HepG2 (cell line): ENCODE data around the gene DDRGK1. TPM values are rescaled to one million over a fixed set of nuclear protein-coding genes. Genes with fewer than 3 reads are reported as not detected.

ENCODE experiments used
- AHR ChIP-seq: IDR thresholded peaks from 2 replicates; pipeline ENCODE4 v1.6.1; 2018; ENCODE audit warnings: missing genetic modification reagents, missing compliant biosample characterization
- ARNTL ChIP-seq: sonication (generic); formaldehyde crosslinking; IDR thresholded peaks from 2 replicates; pipeline ENCODE4 v1.4.0; 2020; ENCODE audit warnings: mild to moderate bottlenecking, missing genetic modification reagents
- GRHL1 ChIP-seq: sonication (generic); formaldehyde crosslinking; conservative IDR thresholded peaks from 2 replicates; pipeline ENCODE4 v1.8.0; 2022; ENCODE audit warnings: missing genetic modification reagents
- HOXD1 ChIP-seq: sonication (generic); formaldehyde crosslinking; IDR thresholded peaks from 2 replicates; pipeline ENCODE4 v1.5.0; 2020; ENCODE audit warnings: missing genetic modification reagents
- IKZF4 ChIP-seq: sonication (generic); formaldehyde crosslinking; IDR thresholded peaks from 2 replicates; pipeline ENCODE4 v1.5.1; 2020; ENCODE audit warnings: borderline replicate concordance, mild to moderate bottlenecking, low read depth, missing genetic modification reagents; ENCODE audit errors: not compliant biosample characterization
- PAWR ChIP-seq: sonication (generic); formaldehyde crosslinking; IDR thresholded peaks from 2 replicates; pipeline ENCODE4 v1.4.0; 2020; ENCODE audit warnings: missing genetic modification reagents, mild to moderate bottlenecking, borderline replicate concordance
- REPIN1 ChIP-seq: sonication (generic); formaldehyde crosslinking; IDR thresholded peaks from 2 replicates; pipeline ENCODE4 v1.8.0; 2022; ENCODE audit warnings: missing genetic modification reagents, low read depth, mild to moderate bottlenecking, borderline replicate concordance
- ZBTB20 ChIP-seq: sonication (generic); formaldehyde crosslinking; IDR thresholded peaks from 2 replicates; pipeline ENCODE4 v1.8.1; 2023; ENCODE audit warnings: missing genetic modification reagents, low read depth, mild to moderate bottlenecking, borderline replicate concordance
- ZNF180 ChIP-seq: sonication (generic); formaldehyde crosslinking; IDR thresholded peaks from 2 replicates; pipeline ENCODE4 v1.4.0; 2020; ENCODE audit warnings: low read depth, missing genetic modification reagents, borderline replicate concordance
- ZNF280D ChIP-seq: sonication (generic); formaldehyde crosslinking; IDR thresholded peaks from 2 replicates; pipeline ENCODE4 v1.5.1; 2020; ENCODE audit warnings: mild to moderate bottlenecking, missing genetic modification reagents
- ZNF580 ChIP-seq: IDR thresholded peaks from 2 replicates; pipeline ENCODE4 v1.6.1; 2016; ENCODE audit warnings: low read depth, borderline replicate concordance
- ZNF737 ChIP-seq: sonication (generic); formaldehyde crosslinking; IDR thresholded peaks from 2 replicates; pipeline ENCODE4 v1.5.0; 2020; ENCODE audit warnings: missing genetic modification reagents, mild to moderate bottlenecking, borderline replicate concordance
- ZNF841 ChIP-seq: sonication (generic); formaldehyde crosslinking; IDR thresholded peaks from 2 replicates; pipeline ENCODE4 v1.8.1; 2023; ENCODE audit warnings: missing genetic modification reagents, borderline replicate concordance
- polyA plus RNA-seq, 8 experiments: library from polyadenylated mRNA; depleted of rRNA in 3 of 8; stranded (reverse) in 7 of 8; unstranded in 1 of 8; fragments of >200 nt; fragmentation: Illumina TruSeq in 4 of 8; extraction: Trizol in 4 of 8; gene quantifications; 2 replicates each; pipeline versions ENCODE4 v1.2.1 to v1.2.3, GENCODE V29; 2011 to 2016; ENCODE audit warnings: low read depth in 4 of 8, missing spikeins in 1 of 8, mixed read lengths in 1 of 8; ENCODE audit not compliant: insufficient read depth in 1 of 8
- total RNA-seq, 5 experiments: library from RNA; depleted of rRNA; stranded (reverse); fragments of >200 nt; fragmentation: Illumina TruSeq; extraction: Trizol; gene quantifications; 2 replicates each; pipeline ENCODE4 v1.2.3, GENCODE V29; 2016; ENCODE audit warnings: low read depth in 1 of 5
- TF ChIP-seq, protein P1 (sequence below): sonication (generic); formaldehyde crosslinking; IDR thresholded peaks from 2 replicates; pipeline ENCODE4 v1.5.0; 2020; ENCODE audit warnings: mild to moderate bottlenecking, missing genetic modification reagents, borderline replicate concordance

The DDRGK1 gene
- total and polyA plus RNA-seq, 2 of the 13 experiments (the other 11 are each of a cell fraction or from before 2014, with no cell fraction given), result 96.7 to 149 TPM

DNA sequence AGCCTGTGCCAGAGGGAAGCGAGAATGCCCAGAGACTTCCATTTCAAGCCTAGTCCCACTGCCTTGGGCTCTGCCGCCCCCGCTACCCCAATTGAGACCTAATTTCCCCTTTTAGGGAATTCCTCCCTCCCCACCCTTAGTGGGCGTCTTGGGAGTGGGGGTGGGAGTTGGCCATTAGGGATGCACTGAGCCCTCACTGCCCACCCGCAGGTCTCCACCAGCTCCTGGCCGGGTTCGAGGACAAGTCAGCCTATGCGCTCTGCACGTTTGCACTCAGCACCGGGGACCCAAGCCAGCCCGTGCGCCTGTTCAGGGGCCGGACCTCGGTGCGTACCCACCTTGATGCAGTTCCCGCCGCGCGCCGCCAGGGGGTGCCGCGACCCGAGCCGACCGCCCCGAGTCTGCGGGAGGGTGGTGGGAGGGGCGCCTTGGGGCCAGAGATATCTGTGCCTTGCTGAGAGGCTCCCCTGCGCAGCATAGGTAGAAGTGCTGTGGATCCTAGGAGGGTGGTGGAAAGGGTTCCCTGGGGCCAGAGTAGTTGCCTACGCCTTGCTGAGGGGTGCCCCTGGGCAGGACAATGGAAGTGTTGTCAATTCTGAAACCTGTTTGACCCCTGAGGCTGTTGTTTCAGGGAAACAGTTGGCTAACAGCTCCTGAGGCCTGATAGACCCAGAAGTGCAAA is 14.0 kb upstream of the DDRGK1 start (continued):
- TF ChIP-seq GRHL1 (CRISPR knock-in tag), result no peak
- TF ChIP-seq ZNF580 (CRISPR knock-in tag), result peak; percentile 96; the same call in 1 of the 2 replicates
- TF ChIP-seq ZNF280D (CRISPR knock-in tag), result peak; percentile 90
- TF ChIP-seq, protein P1, sequence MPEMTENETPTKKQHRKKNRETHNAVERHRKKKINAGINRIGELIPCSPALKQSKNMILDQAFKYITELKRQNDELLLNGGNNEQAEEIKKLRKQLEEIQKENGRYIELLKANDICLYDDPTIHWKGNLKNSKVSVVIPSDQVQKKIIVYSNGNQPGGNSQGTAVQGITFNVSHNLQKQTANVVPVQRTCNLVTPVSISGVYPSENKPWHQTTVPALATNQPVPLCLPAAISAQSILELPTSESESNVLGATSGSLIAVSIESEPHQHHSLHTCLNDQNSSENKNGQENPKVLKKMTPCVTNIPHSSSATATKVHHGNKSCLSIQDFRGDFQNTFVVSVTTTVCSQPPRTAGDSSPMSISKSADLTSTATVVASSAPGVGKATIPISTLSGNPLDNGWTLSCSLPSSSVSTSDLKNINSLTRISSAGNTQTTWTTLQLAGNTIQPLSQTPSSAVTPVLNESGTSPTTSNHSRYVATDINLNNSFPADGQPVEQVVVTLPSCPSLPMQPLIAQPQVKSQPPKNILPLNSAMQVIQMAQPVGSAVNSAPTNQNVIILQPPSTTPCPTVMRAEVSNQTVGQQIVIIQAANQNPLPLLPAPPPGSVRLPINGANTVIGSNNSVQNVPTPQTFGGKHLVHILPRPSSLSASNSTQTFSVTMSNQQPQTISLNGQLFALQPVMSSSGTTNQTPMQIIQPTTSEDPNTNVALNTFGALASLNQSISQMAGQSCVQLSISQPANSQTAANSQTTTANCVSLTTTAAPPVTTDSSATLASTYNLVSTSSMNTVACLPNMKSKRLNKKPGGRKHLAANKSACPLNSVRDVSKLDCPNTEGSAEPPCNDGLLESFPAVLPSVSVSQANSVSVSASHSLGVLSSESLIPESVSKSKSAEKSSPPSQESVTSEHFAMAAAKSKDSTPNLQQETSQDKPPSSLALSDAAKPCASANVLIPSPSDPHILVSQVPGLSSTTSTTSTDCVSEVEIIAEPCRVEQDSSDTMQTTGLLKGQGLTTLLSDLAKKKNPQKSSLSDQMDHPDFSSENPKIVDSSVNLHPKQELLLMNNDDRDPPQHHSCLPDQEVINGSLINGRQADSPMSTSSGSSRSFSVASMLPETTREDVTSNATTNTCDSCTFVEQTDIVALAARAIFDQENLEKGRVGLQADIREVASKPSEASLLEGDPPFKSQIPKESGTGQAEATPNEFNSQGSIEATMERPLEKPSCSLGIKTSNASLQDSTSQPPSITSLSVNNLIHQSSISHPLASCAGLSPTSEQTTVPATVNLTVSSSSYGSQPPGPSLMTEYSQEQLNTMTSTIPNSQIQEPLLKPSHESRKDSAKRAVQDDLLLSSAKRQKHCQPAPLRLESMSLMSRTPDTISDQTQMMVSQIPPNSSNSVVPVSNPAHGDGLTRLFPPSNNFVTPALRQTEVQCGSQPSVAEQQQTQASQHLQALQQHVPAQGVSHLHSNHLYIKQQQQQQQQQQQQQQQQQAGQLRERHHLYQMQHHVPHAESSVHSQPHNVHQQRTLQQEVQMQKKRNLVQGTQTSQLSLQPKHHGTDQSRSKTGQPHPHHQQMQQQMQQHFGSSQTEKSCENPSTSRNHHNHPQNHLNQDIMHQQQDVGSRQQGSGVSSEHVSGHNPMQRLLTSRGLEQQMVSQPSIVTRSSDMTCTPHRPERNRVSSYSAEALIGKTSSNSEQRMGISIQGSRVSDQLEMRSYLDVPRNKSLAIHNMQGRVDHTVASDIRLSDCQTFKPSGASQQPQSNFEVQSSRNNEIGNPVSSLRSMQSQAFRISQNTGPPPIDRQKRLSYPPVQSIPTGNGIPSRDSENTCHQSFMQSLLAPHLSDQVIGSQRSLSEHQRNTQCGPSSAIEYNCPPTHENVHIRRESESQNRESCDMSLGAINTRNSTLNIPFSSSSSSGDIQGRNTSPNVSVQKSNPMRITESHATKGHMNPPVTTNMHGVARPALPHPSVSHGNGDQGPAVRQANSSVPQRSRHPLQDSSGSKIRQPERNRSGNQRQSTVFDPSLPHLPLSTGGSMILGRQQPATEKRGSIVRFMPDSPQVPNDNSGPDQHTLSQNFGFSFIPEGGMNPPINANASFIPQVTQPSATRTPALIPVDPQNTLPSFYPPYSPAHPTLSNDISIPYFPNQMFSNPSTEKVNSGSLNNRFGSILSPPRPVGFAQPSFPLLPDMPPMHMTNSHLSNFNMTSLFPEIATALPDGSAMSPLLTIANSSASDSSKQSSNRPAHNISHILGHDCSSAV (CRISPR knock-in tag), result 0 out of 2 replicates have a peak, but pooled peaks have one; percentile 43
- TF ChIP-seq ZBTB20 (CRISPR knock-in tag), result peak; percentile 80; the same call in 1 of the 2 replicates
- no peak for TF ChIP-seq ZNF180 (CRISPR knock-in tag)
- 0 out of 2 replicates have a peak, but pooled peaks have one; percentile 25 for TF ChIP-seq ARNTL
- no peak for TF ChIP-seq PAWR
- TF ChIP-seq ZNF737, result no peak
- TF ChIP-seq AHR, result peak; percentile 95; the same call in 1 of the 2 replicates
- TF ChIP-seq HOXD1, result 0 out of 2 replicates have a peak, but pooled peaks have one; percentile 75
- no peak for TF ChIP-seq ZNF841 (CRISPR knock-in tag)
- TF ChIP-seq REPIN1 (CRISPR knock-in tag), result peak; percentile 95
- peak; percentile 82 for TF ChIP-seq IKZF4 (CRISPR knock-in tag)
